SK-N-SH treated with all-trans-retinoic acid at 6 μM for 48 hours (cell line): ENCODE measurements around the gene CHAF1A.

Experiments used
- ISL1 ChIP-seq: fragments of 250-450 bp; sonication (Bioruptor Pico); IDR thresholded peaks from 2 replicates; pipeline ENCODE4 v2.1.2; 2022; ENCODE audit warnings: mild to moderate bottlenecking, moderate library complexity
- PPARA ChIP-seq: fragments of 250-450 bp; sonication (Bioruptor Pico); IDR thresholded peaks from 2 replicates; pipeline ENCODE4 v1.5.0; 2020; ENCODE audit warnings: mild to moderate bottlenecking, borderline replicate concordance
- RARB ChIP-seq: fragments of 250-450 bp; sonication (Bioruptor Pico); IDR thresholded peaks from 2 replicates; pipeline ENCODE4 v1.8.0; 2021; ENCODE audit warnings: mild to moderate bottlenecking, moderate library complexity
- ZFP3 ChIP-seq: fragments of 250-450 bp; sonication (Bioruptor Pico); IDR thresholded peaks from 2 replicates; pipeline ENCODE4 v1.5.0; 2020; ENCODE audit warnings: mild to moderate bottlenecking, moderate library complexity
- ZFP30 ChIP-seq: fragments of 450-650 bp; formaldehyde crosslinking; IDR thresholded peaks from 2 replicates; pipeline ENCODE4 v1.5.0; 2022; ENCODE audit warnings: mild to moderate bottlenecking, moderate library complexity
- ZNF8 ChIP-seq: fragments of 450-650 bp; formaldehyde crosslinking; IDR thresholded peaks from 2 replicates; pipeline ENCODE4 v1.5.0; 2020; ENCODE audit warnings: mild to moderate bottlenecking, moderate library complexity
- TF ChIP-seq, protein P1 (sequence below): fragments of 250-450 bp; sonication (Bioruptor Pico); IDR thresholded peaks from 2 replicates; pipeline ENCODE4 v1.5.1; 2021; ENCODE audit warnings: mild to moderate bottlenecking, moderate library complexity
- TF ChIP-seq, protein P2 (sequence below): fragments of 250-450 bp; sonication (Bioruptor Pico); IDR thresholded peaks from 2 replicates; pipeline ENCODE4 v1.8.0; 2020; ENCODE audit warnings: mild to moderate bottlenecking, moderate library complexity, borderline replicate concordance
- TF ChIP-seq, protein P3 (sequence below): fragments of 250-450 bp; sonication (Bioruptor Pico); IDR thresholded peaks from 2 replicates; pipeline ENCODE4 v1.5.1; 2020; ENCODE audit warnings: low read depth, mild to moderate bottlenecking, moderate library complexity

DNA sequence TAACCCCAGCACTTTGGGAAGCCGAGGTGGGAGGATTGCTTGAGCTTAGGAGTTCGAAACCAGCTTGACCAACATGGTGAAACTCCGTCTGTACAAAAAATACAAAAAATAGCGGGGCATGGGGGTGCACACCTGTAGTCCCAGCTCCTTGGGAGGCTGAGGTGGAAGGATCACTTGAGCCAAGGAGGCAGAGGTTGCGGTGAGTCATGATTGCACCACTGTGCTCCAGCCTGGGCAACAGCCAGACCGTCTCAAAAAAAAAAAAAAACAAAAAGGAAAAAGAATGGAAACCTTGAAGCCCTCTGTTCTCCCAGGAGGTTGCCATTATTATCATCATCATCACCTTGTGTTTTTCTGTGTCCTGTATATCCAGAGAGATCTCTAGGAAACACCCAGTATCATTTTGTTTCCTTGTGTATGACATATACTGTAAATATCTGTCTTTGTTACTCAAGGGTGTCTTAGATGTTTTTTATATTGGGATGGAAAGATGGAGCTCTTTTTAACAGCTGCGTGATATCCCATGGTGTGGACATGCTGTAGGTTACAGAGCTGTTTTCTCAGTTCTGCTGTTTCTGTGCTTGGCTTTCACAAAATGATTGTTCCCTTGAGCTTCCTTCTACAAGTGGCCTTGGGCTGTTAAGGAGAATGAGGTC is 11.8 kb downstream of the CHAF1A start:
- TF ChIP-seq, protein P1, sequence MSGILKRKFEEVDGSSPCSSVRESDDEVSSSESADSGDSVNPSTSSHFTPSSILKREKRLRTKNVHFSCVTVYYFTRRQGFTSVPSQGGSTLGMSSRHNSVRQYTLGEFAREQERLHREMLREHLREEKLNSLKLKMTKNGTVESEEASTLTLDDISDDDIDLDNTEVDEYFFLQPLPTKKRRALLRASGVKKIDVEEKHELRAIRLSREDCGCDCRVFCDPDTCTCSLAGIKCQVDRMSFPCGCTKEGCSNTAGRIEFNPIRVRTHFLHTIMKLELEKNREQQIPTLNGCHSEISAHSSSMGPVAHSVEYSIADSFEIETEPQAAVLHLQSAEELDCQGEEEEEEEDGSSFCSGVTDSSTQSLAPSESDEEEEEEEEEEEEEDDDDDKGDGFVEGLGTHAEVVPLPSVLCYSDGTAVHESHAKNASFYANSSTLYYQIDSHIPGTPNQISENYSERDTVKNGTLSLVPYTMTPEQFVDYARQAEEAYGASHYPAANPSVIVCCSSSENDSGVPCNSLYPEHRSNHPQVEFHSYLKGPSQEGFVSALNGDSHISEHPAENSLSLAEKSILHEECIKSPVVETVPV: no peak
- TF ChIP-seq, protein P2, sequence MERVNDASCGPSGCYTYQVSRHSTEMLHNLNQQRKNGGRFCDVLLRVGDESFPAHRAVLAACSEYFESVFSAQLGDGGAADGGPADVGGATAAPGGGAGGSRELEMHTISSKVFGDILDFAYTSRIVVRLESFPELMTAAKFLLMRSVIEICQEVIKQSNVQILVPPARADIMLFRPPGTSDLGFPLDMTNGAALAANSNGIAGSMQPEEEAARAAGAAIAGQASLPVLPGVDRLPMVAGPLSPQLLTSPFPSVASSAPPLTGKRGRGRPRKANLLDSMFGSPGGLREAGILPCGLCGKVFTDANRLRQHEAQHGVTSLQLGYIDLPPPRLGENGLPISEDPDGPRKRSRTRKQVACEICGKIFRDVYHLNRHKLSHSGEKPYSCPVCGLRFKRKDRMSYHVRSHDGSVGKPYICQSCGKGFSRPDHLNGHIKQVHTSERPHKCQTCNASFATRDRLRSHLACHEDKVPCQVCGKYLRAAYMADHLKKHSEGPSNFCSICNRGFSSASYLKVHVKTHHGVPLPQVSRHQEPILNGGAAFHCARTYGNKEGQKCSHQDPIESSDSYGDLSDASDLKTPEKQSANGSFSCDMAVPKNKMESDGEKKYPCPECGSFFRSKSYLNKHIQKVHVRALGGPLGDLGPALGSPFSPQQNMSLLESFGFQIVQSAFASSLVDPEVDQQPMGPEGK: no peak
- TF ChIP-seq, protein P3, sequence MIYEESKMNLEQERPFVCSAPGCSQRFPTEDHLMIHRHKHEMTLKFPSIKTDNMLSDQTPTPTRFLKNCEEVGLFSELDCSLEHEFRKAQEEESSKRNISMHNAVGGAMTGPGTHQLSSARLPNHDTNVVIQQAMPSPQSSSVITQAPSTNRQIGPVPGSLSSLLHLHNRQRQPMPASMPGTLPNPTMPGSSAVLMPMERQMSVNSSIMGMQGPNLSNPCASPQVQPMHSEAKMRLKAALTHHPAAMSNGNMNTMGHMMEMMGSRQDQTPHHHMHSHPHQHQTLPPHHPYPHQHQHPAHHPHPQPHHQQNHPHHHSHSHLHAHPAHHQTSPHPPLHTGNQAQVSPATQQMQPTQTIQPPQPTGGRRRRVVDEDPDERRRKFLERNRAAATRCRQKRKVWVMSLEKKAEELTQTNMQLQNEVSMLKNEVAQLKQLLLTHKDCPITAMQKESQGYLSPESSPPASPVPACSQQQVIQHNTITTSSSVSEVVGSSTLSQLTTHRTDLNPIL: no peak
- TF ChIP-seq ZFP3 (CRISPR knock-in tag): no peak
- no peak for TF ChIP-seq ZFP30
- no peak for TF ChIP-seq RARB
- no peak for TF ChIP-seq PPARA (CRISPR knock-in tag)
- no peak for TF ChIP-seq ISL1 (CRISPR knock-in tag)
- no peak for TF ChIP-seq ZNF8 (CRISPR knock-in tag)
